ENCODE measurements around the gene GAGE13. TPM values are rescaled to one million over a fixed set of nuclear protein-coding genes. Genes with fewer than 3 reads are reported as not detected.

The GAGE13 gene
- total and polyA plus RNA-seq, 9 of the 15 experiments (the other 6 are each of a cell fraction or from before 2014, with no cell fraction given) = 31.6 to 506 (median 154) TPM

DNA sequence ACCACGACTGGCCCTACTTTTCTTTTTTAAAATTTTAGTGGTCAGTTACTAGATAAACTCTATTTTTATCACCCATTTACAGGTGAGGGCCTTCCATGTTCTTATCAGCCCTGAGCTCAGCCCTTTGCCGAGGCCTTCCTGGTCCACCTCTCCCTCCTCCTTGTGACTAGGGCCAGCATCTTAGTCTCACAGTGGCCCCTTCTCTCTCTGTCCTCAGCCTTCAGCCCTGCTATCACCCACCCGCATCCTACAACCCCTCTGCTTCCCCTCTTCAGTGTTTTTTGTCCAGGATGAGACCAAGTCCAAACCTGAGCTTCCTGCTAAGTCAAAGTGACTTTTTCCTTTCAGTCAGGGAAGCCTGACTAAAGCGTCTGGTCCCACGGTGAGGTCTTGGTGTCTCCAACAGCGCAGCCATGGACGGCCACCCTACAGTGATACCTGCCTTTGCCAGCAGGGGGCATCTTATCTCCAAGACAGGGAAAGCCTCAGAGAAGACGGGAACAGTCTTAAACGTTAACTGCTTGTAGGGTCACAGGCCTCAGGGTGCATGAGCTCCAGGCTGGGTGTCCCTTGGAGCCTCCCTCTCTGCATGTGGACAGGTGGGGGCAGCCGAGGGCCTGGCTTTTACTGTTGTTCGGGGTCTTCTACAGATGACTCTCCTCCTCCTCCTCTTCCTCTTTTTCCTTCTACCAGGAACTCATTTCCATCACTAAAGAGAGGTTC lies 39.6 kb upstream of the GAGE13 start (continued):
- TF ChIP-seq, protein P1, sequence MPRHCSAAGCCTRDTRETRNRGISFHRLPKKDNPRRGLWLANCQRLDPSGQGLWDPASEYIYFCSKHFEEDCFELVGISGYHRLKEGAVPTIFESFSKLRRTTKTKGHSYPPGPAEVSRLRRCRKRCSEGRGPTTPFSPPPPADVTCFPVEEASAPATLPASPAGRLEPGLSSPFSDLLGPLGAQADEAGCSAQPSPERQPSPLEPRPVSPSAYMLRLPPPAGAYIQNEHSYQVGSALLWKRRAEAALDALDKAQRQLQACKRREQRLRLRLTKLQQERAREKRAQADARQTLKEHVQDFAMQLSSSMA (CRISPR knock-in tag; IDR thresholded peaks at IDR 0.05) = no peak
- TF ChIP-seq XRCC4 (IDR thresholded peaks at IDR 0.05; ENCODE audit: extremely low read depth, insufficient read depth, insufficient read length) (no peak), TCF7L2 (IDR thresholded peaks at IDR 0.05; ENCODE audit: low read depth, low read length) (no peak), FOXK1 (CRISPR knock-in tag; IDR thresholded peaks at IDR 0.05; ENCODE audit: borderline replicate concordance) (no peak), DACH1 (IDR thresholded peaks at IDR 0.05; ENCODE audit: partially characterized antibody) (no peak), BRD9 (IDR thresholded peaks at IDR 0.05; ENCODE audit: low read depth, partially characterized antibody) (no peak), EP300 (IDR thresholded peaks at IDR 0.05; ENCODE audit: low read length) (no peak), EP400 (IDR thresholded peaks at IDR 0.05) (no peak), YBX1 (IDR thresholded peaks at IDR 0.05) (no peak), CCAR2 (IDR thresholded peaks at IDR 0.05; ENCODE audit: low read depth, low read length) (no peak), ZNF707 (CRISPR knock-in tag; conservative IDR thresholded peaks at IDR 0.05) (no peak), KAT2B (IDR thresholded peaks at IDR 0.05; ENCODE audit: low read depth, low read length) (no peak), XRCC3 (IDR thresholded peaks at IDR 0.05) (no peak)
- TF ChIP-seq, protein P2, sequence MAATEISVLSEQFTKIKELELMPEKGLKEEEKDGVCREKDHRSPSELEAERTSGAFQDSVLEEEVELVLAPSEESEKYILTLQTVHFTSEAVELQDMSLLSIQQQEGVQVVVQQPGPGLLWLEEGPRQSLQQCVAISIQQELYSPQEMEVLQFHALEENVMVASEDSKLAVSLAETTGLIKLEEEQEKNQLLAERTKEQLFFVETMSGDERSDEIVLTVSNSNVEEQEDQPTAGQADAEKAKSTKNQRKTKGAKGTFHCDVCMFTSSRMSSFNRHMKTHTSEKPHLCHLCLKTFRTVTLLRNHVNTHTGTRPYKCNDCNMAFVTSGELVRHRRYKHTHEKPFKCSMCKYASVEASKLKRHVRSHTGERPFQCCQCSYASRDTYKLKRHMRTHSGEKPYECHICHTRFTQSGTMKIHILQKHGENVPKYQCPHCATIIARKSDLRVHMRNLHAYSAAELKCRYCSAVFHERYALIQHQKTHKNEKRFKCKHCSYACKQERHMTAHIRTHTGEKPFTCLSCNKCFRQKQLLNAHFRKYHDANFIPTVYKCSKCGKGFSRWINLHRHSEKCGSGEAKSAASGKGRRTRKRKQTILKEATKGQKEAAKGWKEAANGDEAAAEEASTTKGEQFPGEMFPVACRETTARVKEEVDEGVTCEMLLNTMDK (IDR thresholded peaks at IDR 0.05; ENCODE audit: borderline replicate concordance, insufficient read depth, low read depth, low read length, poor library complexity, severe bottlenecking) = no peak
- TF ChIP-seq, protein P3, sequence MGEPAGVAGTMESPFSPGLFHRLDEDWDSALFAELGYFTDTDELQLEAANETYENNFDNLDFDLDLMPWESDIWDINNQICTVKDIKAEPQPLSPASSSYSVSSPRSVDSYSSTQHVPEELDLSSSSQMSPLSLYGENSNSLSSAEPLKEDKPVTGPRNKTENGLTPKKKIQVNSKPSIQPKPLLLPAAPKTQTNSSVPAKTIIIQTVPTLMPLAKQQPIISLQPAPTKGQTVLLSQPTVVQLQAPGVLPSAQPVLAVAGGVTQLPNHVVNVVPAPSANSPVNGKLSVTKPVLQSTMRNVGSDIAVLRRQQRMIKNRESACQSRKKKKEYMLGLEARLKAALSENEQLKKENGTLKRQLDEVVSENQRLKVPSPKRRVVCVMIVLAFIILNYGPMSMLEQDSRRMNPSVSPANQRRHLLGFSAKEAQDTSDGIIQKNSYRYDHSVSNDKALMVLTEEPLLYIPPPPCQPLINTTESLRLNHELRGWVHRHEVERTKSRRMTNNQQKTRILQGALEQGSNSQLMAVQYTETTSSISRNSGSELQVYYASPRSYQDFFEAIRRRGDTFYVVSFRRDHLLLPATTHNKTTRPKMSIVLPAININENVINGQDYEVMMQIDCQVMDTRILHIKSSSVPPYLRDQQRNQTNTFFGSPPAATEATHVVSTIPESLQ (CRISPR knock-in tag; IDR thresholded peaks at IDR 0.05) = no peak
- TF ChIP-seq, protein P4, sequence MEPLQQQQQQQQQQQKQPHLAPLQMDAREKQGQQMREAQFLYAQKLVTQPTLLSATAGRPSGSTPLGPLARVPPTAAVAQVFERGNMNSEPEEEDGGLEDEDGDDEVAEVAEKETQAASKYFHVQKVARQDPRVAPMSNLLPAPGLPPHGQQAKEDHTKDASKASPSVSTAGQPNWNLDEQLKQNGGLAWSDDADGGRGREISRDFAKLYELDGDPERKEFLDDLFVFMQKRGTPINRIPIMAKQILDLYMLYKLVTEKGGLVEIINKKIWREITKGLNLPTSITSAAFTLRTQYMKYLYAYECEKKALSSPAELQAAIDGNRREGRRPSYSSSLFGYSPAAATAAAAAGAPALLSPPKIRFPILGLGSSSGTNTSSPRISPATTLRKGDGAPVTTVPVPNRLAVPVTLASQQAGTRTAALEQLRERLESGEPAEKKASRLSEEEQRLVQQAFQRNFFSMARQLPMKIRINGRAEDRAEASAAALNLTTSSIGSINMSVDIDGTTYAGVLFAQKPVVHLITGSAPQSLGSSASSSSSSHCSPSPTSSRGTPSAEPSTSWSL (CRISPR knock-in tag; IDR thresholded peaks at IDR 0.05; ENCODE audit: borderline replicate concordance) = no peak
- TF ChIP-seq, protein P5, sequence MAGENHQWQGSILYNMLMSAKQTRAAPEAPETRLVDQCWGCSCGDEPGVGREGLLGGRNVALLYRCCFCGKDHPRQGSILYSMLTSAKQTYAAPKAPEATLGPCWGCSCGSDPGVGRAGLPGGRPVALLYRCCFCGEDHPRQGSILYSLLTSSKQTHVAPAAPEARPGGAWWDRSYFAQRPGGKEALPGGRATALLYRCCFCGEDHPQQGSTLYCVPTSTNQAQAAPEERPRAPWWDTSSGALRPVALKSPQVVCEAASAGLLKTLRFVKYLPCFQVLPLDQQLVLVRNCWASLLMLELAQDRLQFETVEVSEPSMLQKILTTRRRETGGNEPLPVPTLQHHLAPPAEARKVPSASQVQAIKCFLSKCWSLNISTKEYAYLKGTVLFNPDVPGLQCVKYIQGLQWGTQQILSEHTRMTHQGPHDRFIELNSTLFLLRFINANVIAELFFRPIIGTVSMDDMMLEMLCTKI (IDR thresholded peaks at IDR 0.05; ENCODE audit: partially characterized antibody) = no peak
- TF ChIP-seq, protein P6, sequence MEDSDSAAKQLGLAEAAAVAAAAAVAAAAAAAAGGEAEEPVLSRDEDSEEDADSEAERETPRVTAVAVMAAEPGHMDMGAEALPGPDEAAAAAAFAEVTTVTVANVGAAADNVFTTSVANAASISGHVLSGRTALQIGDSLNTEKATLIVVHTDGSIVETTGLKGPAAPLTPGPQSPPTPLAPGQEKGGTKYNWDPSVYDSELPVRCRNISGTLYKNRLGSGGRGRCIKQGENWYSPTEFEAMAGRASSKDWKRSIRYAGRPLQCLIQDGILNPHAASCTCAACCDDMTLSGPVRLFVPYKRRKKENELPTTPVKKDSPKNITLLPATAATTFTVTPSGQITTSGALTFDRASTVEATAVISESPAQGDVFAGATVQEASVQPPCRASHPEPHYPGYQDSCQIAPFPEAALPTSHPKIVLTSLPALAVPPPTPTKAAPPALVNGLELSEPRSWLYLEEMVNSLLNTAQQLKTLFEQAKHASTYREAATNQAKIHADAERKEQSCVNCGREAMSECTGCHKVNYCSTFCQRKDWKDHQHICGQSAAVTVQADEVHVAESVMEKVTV (CRISPR knock-in tag; IDR thresholded peaks at IDR 0.05) = peak; percentile 54; the same call in 1 of the 2 replicates

All from K562 (cell line).